NB4 (cell line): Measurements from ENCODE around the gene USP48.

Experiments
- DNase-seq: peaks from one replicate; pipeline ENCODE4 v3.0.0; 2010; ENCODE audit warnings: low read depth
- H3K4me3 ChIP-seq: one replicate; pipeline ENCODE4 v1.5.1; 2011; ENCODE audit warnings: mild to moderate bottlenecking, low read depth, low read length, moderate library complexity
- CTCF ChIP-seq: IDR thresholded peaks from one replicate; pipeline ENCODE4 v1.5.1; 2012; ENCODE audit warnings: low read depth, low read length
- MAX ChIP-seq: IDR thresholded peaks from 2 replicates; pipeline ENCODE4 v1.6.1; 2011; ENCODE audit warnings: low read depth, low read length
- MYC ChIP-seq: IDR thresholded peaks from 2 replicates; pipeline ENCODE4 v1.6.1; 2011; ENCODE audit warnings: low read depth, low read length
- POLR2A ChIP-seq: IDR thresholded peaks from 2 replicates; pipeline ENCODE4 v1.6.1; 2011; ENCODE audit warnings: mild to moderate bottlenecking; ENCODE audit not compliant: insufficient read length; ENCODE audit errors: extremely low read depth

USP48 gene

GRCh38 chr1:21754583-21754982, 28.4 kb downstream of the USP48 start:
- DNase-seq = no peak
- TF ChIP-seq CTCF (no peak), POLR2A (no peak), MAX (no peak), MYC (no peak)
- H3K4me3 ChIP-seq = no peak overlapping the region

- H3K4me3 ChIP-seq = no peak overlapping the region
- DNase-seq = no peak
- TF ChIP-seq POLR2A = no peak
- TF ChIP-seq MYC = no peak
- no peak for TF ChIP-seq CTCF
- TF ChIP-seq MAX = no peak
Measured at GRCh38 chr1:21752186-21752585, 30.8 kb downstream of the USP48 start.

- no peak overlapping the region for H3K4me3 ChIP-seq
- TF ChIP-seq MYC = no peak
- no peak for TF ChIP-seq MAX
- no peak for TF ChIP-seq CTCF
- TF ChIP-seq POLR2A = no peak
- DNase-seq = no peak
Measured at GRCh38 chr1:21751281-21751680, 31.7 kb downstream of the USP48 start.

- TF ChIP-seq MAX (no peak), POLR2A (no peak), CTCF (no peak), MYC (no peak)
- no peak for DNase-seq
- H3K4me3 ChIP-seq = no peak overlapping the region
Measured at GRCh38 chr1:21750841-21751240, 32.1 kb downstream of the USP48 start.

- no peak for DNase-seq
- no peak overlapping the region for H3K4me3 ChIP-seq
- TF ChIP-seq POLR2A (no peak), MAX (no peak), CTCF (no peak), MYC (no peak)
Measured at GRCh38 chr1:21749859-21750468, 33.0 kb downstream of the USP48 start.
